B cell (primary cell): ENCODE results near the gene ME1. TPM values are rescaled to one million over a fixed set of nuclear protein-coding genes. Genes with fewer than 3 reads are reported as not detected.

Source experiments
- ATAC-seq: fragments of 200-7000 bp; cut with Tn5 transposase; one replicate; pipeline ENCODE4 v1.10.0; 2021; ENCODE audit warnings: low read depth, mild to moderate bottlenecking, moderate number of reproducible peaks, moderate library complexity
- CTCF ChIA-PET: fragments of 350-600 bp; sonication (Branson Sonifier 250); formaldehyde crosslinking; loops from one replicate; lab custom pipeline; 2021; ENCODE audit warnings: antibody characterized with exemption, inconsistent platforms; lab: Charles Lee
- POLR2A ChIA-PET: fragments of 350-600 bp; sonication (Branson Sonifier 250); formaldehyde crosslinking; loops from one replicate; lab custom pipeline; 2021; ENCODE audit warnings: antibody characterized with exemption; lab: Charles Lee
- DNase-seq: peaks from one replicate; pipeline ENCODE4 v3.0.0; 2013
- H2AFZ ChIP-seq: 2 replicates; pipeline ENCODE4 v1.6.1; 2012; ENCODE audit warnings: mild to moderate bottlenecking, low read depth, low read length; ENCODE audit not compliant: insufficient read depth, poor library complexity, severe bottlenecking
- H3K27ac ChIP-seq, 2 donors: 1 replicate in 1 of 2; 2 replicates in 1 of 2; pipeline ENCODE4 v1.5.1; 2012 to 2013; ENCODE audit warnings: low read length in 2 of 2, mild to moderate bottlenecking in 2 of 2, moderate library complexity in 1 of 2
- H3K27me3 ChIP-seq, 4 experiments: fragments of 200-600 bp in 1 of 4; sonication (generic) in 1 of 4; replicated peaks in 1 of 4; 1 replicate in 2 of 4; 2 replicates in 2 of 4; pipeline versions ENCODE4 v1.6.1 to v1.7.0; 2013 to 2016; ENCODE audit warnings: low read length in 3 of 4, mild to moderate bottlenecking in 2 of 4, mixed read lengths in 1 of 4, moderate library complexity in 1 of 4; ENCODE audit not compliant: insufficient read depth in 4 of 4, control insufficient read depth in 3 of 4; ENCODE audit errors: control extremely low read depth in 1 of 4
- H3K36me3 ChIP-seq, 2 experiments: replicated peaks in 1 of 2; 1 replicate in 1 of 2; 2 replicates in 1 of 2; pipeline versions ENCODE4 v1.6.1 to v1.7.1; 2013; ENCODE audit warnings: low read length in 1 of 2; ENCODE audit not compliant: insufficient read depth in 2 of 2, control insufficient read depth in 1 of 2; ENCODE audit errors: control extremely low read depth in 1 of 2, extremely low read depth in 1 of 2
- H3K4me1 ChIP-seq, 2 donors: fragments of 200-600 bp in 1 of 2; sonication (generic) in 1 of 2; 1 replicate in 1 of 2; 2 replicates in 1 of 2; pipeline versions ENCODE4 v1.5.1 to v1.6.1; 2013 to 2017; ENCODE audit warnings: low read length in 2 of 2; ENCODE audit not compliant: control insufficient read depth in 2 of 2, insufficient read depth in 2 of 2
- H3K4me2 ChIP-seq: replicated peaks from 2 replicates; pipeline ENCODE3; 2012; ENCODE audit warnings: mild to moderate bottlenecking, low read depth, low read length; ENCODE audit not compliant: poor library complexity, severe bottlenecking
- H3K4me3 ChIP-seq, 5 experiments: fragments of 200-600 bp in 1 of 5; sonication (generic) in 1 of 5; 1 replicate in 3 of 5; 2 replicates in 2 of 5; pipeline versions ENCODE4 v1.5.1 to v1.7.0; 2011 to 2016; ENCODE audit warnings: low read length in 4 of 5, mild to moderate bottlenecking in 4 of 5, low read depth in 2 of 5, control low read depth in 1 of 5, moderate library complexity in 1 of 5; ENCODE audit not compliant: insufficient read depth in 1 of 5; ENCODE audit errors: control extremely low read depth in 1 of 5, extremely low read depth in 1 of 5
- H3K79me2 ChIP-seq: fragments of 200-600 bp; sonication (generic); one replicate; pipeline ENCODE4 v1.6.0; 2016; ENCODE audit warnings: low read length; ENCODE audit not compliant: control insufficient read depth, insufficient read depth
- H3K9ac ChIP-seq: fragments of 200-600 bp; sonication (generic); 2 replicates; pipeline ENCODE4 v1.6.1; 2017; ENCODE audit warnings: mild to moderate bottlenecking, low read length, moderate library complexity
- H3K9me3 ChIP-seq, 3 donors: one replicate each; pipeline versions ENCODE4 v1.6.1 to v1.7.1; 2013; ENCODE audit warnings: low read length in 2 of 3; ENCODE audit not compliant: control insufficient read depth in 2 of 3, insufficient read depth in 1 of 3; ENCODE audit errors: control extremely low read depth in 1 of 3
- H4K20me1 ChIP-seq: 2 replicates; pipeline ENCODE4 v1.6.0; 2012; ENCODE audit warnings: mild to moderate bottlenecking, low read length; ENCODE audit not compliant: insufficient read depth, control insufficient read depth, poor library complexity, severe bottlenecking
- H3K27ac Mint-ChIP-seq: one replicate; pipeline ENCODE4 v1.8.0; 2021; ENCODE audit warnings: mixed read lengths
- H3K27me3 Mint-ChIP-seq: one replicate; pipeline ENCODE4 v1.8.0; 2021; ENCODE audit warnings: mixed read lengths
- H3K4me1 Mint-ChIP-seq: one replicate; pipeline ENCODE4 v1.8.0; 2021; ENCODE audit warnings: mixed read lengths
- H3K4me3 Mint-ChIP-seq: one replicate; pipeline ENCODE4 v1.8.0; 2021; ENCODE audit warnings: mixed read lengths
- H3K9me3 Mint-ChIP-seq: one replicate; pipeline ENCODE4 v1.8.0; 2022; ENCODE audit warnings: mixed read lengths; ENCODE audit not compliant: insufficient read depth
- EZH2 ChIP-seq: IDR thresholded peaks from 2 replicates; pipeline ENCODE4 v1.6.1; 2012; ENCODE audit warnings: borderline replicate concordance, low read depth, mild to moderate bottlenecking, moderate library complexity, low read length; ENCODE audit not compliant: insufficient read depth, poor library complexity, severe bottlenecking
- WGBS: methylation state at CpG from one replicate; pipeline ENCODE4 v1.1.5; 2013; ENCODE audit warnings: missing lambda C conversion rate; ENCODE audit not compliant: insufficient coverage; 5-methylcytosine and 5-hydroxymethylcytosine counted together
- intact Hi-C: fragments of 100-400 bp; cut with micrococcal nuclease; formaldehyde crosslinking; loops from one replicate; pipeline ENCODE4 v1.10.0; 2022
- polyA plus RNA-seq: library from polyadenylated mRNA; depleted of rRNA; stranded (reverse); fragments of >200 nt; gene quantifications from 2 replicates; pipeline ENCODE4 v1.2.3, GENCODE V29; 2012
- total RNA-seq, 2 donors: library from RNA; stranded (reverse); fragments of 120-200 nt in 1 of 2; gene quantifications; 1 replicate in 1 of 2; 2 replicates in 1 of 2; pipeline versions ENCODE4 v1.2.3 to v1.2.4, GENCODE V29; 2013 to 2022
- TF ChIP-seq, protein P1 (sequence below): fragments of 200-600 bp; IDR thresholded peaks from one replicate; pipeline ENCODE4 v1.8.0; 2022; ENCODE audit warnings: antibody characterized with exemption, mild to moderate bottlenecking

Gene ME1
- total and polyA plus RNA-seq, 2 donors (not counting 1 experiment from before 2014, with no cell fraction given), result not detected

DNA sequence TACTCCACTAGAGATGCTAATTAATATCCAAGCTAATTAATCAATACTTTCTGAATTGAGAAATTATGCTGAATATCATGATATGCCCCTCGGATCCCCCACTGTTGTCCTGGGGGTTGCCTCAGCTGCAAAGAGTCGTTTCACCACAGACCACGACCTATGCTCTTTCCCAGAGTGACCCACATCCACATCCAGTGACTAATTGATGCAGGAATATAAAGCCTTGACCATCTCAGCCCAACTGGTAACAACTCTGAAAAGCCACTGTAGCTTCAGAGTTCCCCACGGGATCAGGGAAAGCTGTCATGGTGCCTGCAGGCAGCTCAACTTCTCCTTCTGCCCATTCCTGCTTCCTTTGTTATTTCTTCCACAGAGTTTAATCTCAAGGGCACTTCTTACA is 120.8 kb downstream of the ME1 start:
- TF ChIP-seq EZH2, result no peak
- no peaks in the 10 kb centered on the region for H3K9me3 ChIP-seq
- POLR2A ChIA-PET, result no interaction called here
- intact Hi-C loops, result no loop called here
- H3K27me3 ChIP-seq, result no peaks in the 10 kb centered on the region
- H3K4me3 ChIP-seq, result no peak overlapping the region
- CTCF ChIA-PET, result no interaction called here
- H3K79me2 ChIP-seq, result no peaks in the 10 kb centered on the region
- Mint-ChIP-seq H3K4me1 (no peaks in the 10 kb centered on the region), H3K27me3 (peaks cover 3% of the 10 kb centered on the region), H3K27ac (no peak overlapping the region), H3K4me3 (no peak overlapping the region), H3K9me3 (no peaks in the 10 kb centered on the region)
- H3K4me1 ChIP-seq, result no peaks in the 10 kb centered on the region
- DNase-seq, result no peak
- H3K4me2 ChIP-seq, result no peak overlapping the region
- H3K36me3 ChIP-seq, result no peaks in the 10 kb centered on the region
- no peak overlapping the region for H3K27ac ChIP-seq
- no peak overlapping the region for H2AFZ ChIP-seq
- no peak for ATAC-seq
- no peaks in the 10 kb centered on the region for H4K20me1 ChIP-seq
- H3K9ac ChIP-seq, result no peak overlapping the region
- 87% methylated on average over 4 of the region's 4 CpGs for WGBS

DNA sequence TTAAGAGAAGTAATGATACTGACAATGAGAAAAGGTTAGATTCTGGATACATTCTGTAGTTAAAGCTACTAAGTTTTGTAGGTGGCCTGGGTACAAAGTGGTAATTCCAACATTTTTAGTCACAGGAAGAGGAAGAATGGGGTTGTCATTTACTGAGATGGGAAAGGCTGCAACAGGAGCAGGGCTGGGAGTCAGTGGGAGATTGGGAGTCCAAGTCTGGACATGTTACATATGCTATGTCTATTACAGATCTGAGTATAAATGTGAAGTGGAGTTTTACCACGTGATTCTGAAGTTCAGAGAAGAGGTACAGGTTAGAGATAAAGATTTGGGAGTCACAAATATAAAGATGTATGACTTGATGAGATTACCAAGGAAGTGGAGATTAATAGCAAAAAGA is 121.5 kb downstream of the ME1 start:
- intact Hi-C loops, result no loop called here
- H3K4me1 ChIP-seq, result no peaks in the 10 kb centered on the region
- no peaks in the 10 kb centered on the region for H4K20me1 ChIP-seq
- no peaks in the 10 kb centered on the region for H3K79me2 ChIP-seq
- TF ChIP-seq EZH2, result no peak
- TF ChIP-seq, protein P1, sequence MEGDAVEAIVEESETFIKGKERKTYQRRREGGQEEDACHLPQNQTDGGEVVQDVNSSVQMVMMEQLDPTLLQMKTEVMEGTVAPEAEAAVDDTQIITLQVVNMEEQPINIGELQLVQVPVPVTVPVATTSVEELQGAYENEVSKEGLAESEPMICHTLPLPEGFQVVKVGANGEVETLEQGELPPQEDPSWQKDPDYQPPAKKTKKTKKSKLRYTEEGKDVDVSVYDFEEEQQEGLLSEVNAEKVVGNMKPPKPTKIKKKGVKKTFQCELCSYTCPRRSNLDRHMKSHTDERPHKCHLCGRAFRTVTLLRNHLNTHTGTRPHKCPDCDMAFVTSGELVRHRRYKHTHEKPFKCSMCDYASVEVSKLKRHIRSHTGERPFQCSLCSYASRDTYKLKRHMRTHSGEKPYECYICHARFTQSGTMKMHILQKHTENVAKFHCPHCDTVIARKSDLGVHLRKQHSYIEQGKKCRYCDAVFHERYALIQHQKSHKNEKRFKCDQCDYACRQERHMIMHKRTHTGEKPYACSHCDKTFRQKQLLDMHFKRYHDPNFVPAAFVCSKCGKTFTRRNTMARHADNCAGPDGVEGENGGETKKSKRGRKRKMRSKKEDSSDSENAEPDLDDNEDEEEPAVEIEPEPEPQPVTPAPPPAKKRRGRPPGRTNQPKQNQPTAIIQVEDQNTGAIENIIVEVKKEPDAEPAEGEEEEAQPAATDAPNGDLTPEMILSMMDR, result no peak
- Mint-ChIP-seq H3K27me3 (peaks cover 3% of the 10 kb centered on the region), H3K4me3 (no peak overlapping the region), H3K9me3 (no peaks in the 10 kb centered on the region), H3K27ac (no peak overlapping the region), H3K4me1 (no peaks in the 10 kb centered on the region)
- H3K9me3 ChIP-seq, result no peaks in the 10 kb centered on the region
- POLR2A ChIA-PET, result no interaction called here
- H3K4me2 ChIP-seq, result no peak overlapping the region
- no peaks in the 10 kb centered on the region for H3K36me3 ChIP-seq
- no peaks in the 10 kb centered on the region for H3K27me3 ChIP-seq
- no peak overlapping the region for H2AFZ ChIP-seq
- WGBS, result 29% methylated on average over 1 of the region's 1 CpG
- DNase-seq, result no peak
- ATAC-seq, result no peak
- CTCF ChIA-PET, result no interaction called here
- no peak overlapping the region for H3K9ac ChIP-seq
- H3K4me3 ChIP-seq, result no peak overlapping the region
- H3K27ac ChIP-seq, result no peak overlapping the region
